ENCODE measurements around the gene IRS1.

Gene IRS1

DNA sequence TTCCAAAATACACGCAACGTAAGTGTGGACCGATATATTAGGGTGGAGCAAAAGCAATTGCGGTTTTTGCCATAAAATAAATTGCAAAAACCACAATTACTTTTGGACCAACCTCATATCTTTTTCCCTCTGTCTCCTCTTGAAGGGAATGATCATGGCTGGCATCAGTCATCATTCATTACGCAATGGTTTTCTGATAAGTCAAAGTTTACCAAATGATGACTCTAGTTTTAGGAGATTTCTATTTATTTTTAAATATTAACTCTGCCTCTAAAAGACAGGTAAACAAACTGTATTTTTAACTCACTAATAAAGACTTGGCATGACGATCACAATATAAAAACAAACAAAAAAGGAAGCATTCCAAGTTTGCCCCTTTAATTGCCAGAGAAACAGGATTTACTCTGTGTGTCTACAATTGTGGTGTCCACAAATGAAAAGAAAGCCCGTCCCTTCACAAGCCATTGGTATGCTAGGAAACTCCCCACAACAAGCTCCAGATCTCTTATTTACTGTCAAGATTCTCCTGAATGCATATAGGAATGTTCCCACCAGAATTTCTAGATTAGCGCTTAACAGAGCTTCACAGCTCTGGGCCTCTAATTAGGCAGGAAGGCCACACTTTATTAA lies 61.3 kb downstream of the IRS1 start:
- Histone ChIP-seq H3K9me3 (ENCODE audit: insufficient read depth, low read length) (no peaks in the 10 kb centered on the region), H3K4me2 (ENCODE audit: low read depth, low read length, poor library complexity, severe bottlenecking) (no peak overlapping the region), H3F3A (ENCODE audit: insufficient read depth) (no peaks in the 10 kb centered on the region), H3K9ac (ENCODE audit: low read length) (no peak overlapping the region), H3K79me2 (ENCODE audit: insufficient read depth, low read length) (no peaks in the 10 kb centered on the region), H3K27me3 (ENCODE audit: low read length) (no peaks in the 10 kb centered on the region), H2AFZ (ENCODE audit: low read depth, low read length, severe bottlenecking) (no peak overlapping the region), H3K36me3 (ENCODE audit: low read length) (no peaks in the 10 kb centered on the region), H3K4me3 (ENCODE audit: insufficient read depth, low read length, poor library complexity, severe bottlenecking) (no peak overlapping the region), H3K27ac (ENCODE audit: low read depth, low read length) (no peak overlapping the region), H4K20me1 (ENCODE audit: low read depth, low read length) (no peaks in the 10 kb centered on the region), H3K9me2 (replicated peaks; ENCODE audit: insufficient read depth, low read length) (no peaks in the 10 kb centered on the region)
- TF ChIP-seq EZH2phosphoT487 (conservative IDR thresholded peaks at IDR 0.05; ENCODE audit: low read length), result no peak
- TF ChIP-seq CTCF (IDR thresholded peaks at IDR 0.05; ENCODE audit: insufficient read depth, low read length, poor library complexity, severe bottlenecking), result no peak

DNA sequence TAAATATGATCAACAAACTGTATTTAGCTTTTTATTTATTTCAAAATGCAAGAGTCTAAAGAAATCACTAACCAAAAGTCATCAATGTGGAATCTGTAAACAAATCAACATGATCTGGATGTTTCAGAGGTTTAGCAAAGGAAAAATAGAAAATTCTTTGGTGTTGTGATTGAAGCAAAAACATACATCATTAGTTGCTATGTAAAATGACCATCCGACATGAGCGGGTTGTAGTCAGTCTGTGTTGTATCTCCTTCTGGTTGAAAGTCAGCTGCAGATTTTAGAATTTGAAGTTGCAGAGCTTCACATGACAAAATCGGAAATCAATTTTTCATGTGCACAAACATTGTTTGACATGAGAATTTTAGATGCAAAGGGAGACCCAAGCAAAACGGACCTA lies 63.2 kb downstream of the IRS1 start:
- Histone ChIP-seq H3K9me3 (ENCODE audit: insufficient read depth, low read length) (no peaks in the 10 kb centered on the region), H3K4me2 (ENCODE audit: low read depth, low read length, poor library complexity, severe bottlenecking) (no peak overlapping the region), H3K27ac (ENCODE audit: low read depth, low read length) (no peak overlapping the region), H3K27me3 (ENCODE audit: low read length) (no peaks in the 10 kb centered on the region), H4K20me1 (ENCODE audit: low read depth, low read length) (no peaks in the 10 kb centered on the region), H2AFZ (ENCODE audit: low read depth, low read length, severe bottlenecking) (no peak overlapping the region), H3K79me2 (ENCODE audit: insufficient read depth, low read length) (no peaks in the 10 kb centered on the region), H3K9me2 (replicated peaks; ENCODE audit: insufficient read depth, low read length) (no peaks in the 10 kb centered on the region), H3K4me3 (ENCODE audit: insufficient read depth, low read length, poor library complexity, severe bottlenecking) (no peak overlapping the region), H3K36me3 (ENCODE audit: low read length) (no peaks in the 10 kb centered on the region), H3K9ac (ENCODE audit: low read length) (no peak overlapping the region), H3F3A (ENCODE audit: insufficient read depth) (no peaks in the 10 kb centered on the region)
- no peak for TF ChIP-seq CTCF (IDR thresholded peaks at IDR 0.05; ENCODE audit: insufficient read depth, low read length, poor library complexity, severe bottlenecking)

DNA sequence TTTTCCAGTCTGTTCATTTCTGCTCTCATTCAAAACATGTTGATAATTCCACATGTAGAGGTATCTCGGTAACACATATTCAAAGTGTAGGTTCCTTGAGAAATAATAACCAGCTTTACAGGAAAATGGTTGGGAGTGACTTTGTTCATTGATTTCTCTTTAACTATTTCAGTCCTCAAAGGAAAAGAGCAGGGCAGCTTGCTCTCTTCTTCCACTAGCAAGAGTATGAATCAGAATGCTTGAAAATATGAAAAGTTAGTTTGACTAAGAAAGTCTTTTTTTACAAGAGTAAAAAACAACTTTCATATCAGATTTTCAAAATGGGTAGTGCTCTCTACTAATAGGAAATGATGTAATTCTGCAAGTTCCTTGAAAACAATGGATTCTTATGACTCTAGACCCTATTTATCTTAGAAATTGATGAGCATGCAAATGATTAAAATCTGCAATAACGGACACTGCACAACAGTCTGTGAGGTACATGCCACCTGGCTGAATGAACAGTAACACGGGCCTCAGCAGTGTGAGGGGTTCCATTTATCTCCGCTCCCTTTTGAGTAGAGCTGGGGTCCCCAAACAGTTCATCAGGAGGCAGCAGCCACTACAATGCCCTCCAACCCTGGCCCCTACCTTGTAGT lies 65.6 kb downstream of the IRS1 start:
- H3K79me2 ChIP-seq (ENCODE audit: insufficient read depth, low read length), result no peaks in the 10 kb centered on the region
- no peaks in the 10 kb centered on the region for H3F3A ChIP-seq (ENCODE audit: insufficient read depth)
- H4K20me1 ChIP-seq (ENCODE audit: low read depth, low read length), result no peaks in the 10 kb centered on the region
- no peak overlapping the region for H3K9ac ChIP-seq (ENCODE audit: low read length)
- H3K9me3 ChIP-seq (ENCODE audit: insufficient read depth, low read length), result no peaks in the 10 kb centered on the region
- no peaks in the 10 kb centered on the region for H3K36me3 ChIP-seq (ENCODE audit: low read length)
- H3K4me3 ChIP-seq (ENCODE audit: insufficient read depth, low read length, poor library complexity, severe bottlenecking), result no peak overlapping the region
- H3K27ac ChIP-seq (ENCODE audit: low read depth, low read length), result no peak overlapping the region
- H3K9me2 ChIP-seq (replicated peaks; ENCODE audit: insufficient read depth, low read length), result no peaks in the 10 kb centered on the region
- H3K4me2 ChIP-seq (ENCODE audit: low read depth, low read length, poor library complexity, severe bottlenecking), result no peak overlapping the region
- no peaks in the 10 kb centered on the region for H3K27me3 ChIP-seq (ENCODE audit: low read length)
- no peak overlapping the region for H2AFZ ChIP-seq (ENCODE audit: low read depth, low read length, severe bottlenecking)
- TF ChIP-seq CTCF (IDR thresholded peaks at IDR 0.05; ENCODE audit: insufficient read depth, low read length, poor library complexity, severe bottlenecking), result no peak
- TF ChIP-seq EZH2phosphoT487 (conservative IDR thresholded peaks at IDR 0.05; ENCODE audit: low read length), result no peak

Data from SU-DHL-6 (cell line).